WTC11 (cell line): Measurements from ENCODE around the gene PCDHB12.

Experiments
- CREB1 ChIP-seq: sonication (generic); formaldehyde crosslinking; IDR thresholded peaks from 2 replicates; pipeline ENCODE4 v1.8.0; 2023; ENCODE audit warnings: mild to moderate bottlenecking, missing genetic modification reagents
- EMX1 ChIP-seq: fragments of 250-450 bp; sonication (Bioruptor Pico); IDR thresholded peaks from 2 replicates; pipeline ENCODE4 v1.8.0; 2021; ENCODE audit warnings: mild to moderate bottlenecking
- SP1 ChIP-seq: sonication (generic); formaldehyde crosslinking; conservative IDR thresholded peaks from 2 replicates; pipeline ENCODE4 v1.8.1; 2022; ENCODE audit warnings: missing genetic modification reagents
- TF ChIP-seq, protein P1 (sequence below): sonication (generic); formaldehyde crosslinking; IDR thresholded peaks from 2 replicates; pipeline ENCODE4 v1.8.0; 2022; ENCODE audit warnings: mild to moderate bottlenecking, missing genetic modification reagents
- TF ChIP-seq, protein P2 (sequence below): sonication (generic); formaldehyde crosslinking; IDR thresholded peaks from 2 replicates; pipeline ENCODE4 v1.8.1; 2022; ENCODE audit warnings: missing genetic modification reagents, borderline replicate concordance
- TF ChIP-seq, protein P3 (sequence below): sonication (generic); formaldehyde crosslinking; IDR thresholded peaks from 2 replicates; pipeline ENCODE4 v1.8.0; 2023; ENCODE audit warnings: missing genetic modification reagents
- TF ChIP-seq, protein P4 (sequence below): fragments of 200-600 bp; IDR thresholded peaks from 2 replicates; pipeline ENCODE4 v1.8.0; 2022; ENCODE audit warnings: antibody characterized with exemption

DNA sequence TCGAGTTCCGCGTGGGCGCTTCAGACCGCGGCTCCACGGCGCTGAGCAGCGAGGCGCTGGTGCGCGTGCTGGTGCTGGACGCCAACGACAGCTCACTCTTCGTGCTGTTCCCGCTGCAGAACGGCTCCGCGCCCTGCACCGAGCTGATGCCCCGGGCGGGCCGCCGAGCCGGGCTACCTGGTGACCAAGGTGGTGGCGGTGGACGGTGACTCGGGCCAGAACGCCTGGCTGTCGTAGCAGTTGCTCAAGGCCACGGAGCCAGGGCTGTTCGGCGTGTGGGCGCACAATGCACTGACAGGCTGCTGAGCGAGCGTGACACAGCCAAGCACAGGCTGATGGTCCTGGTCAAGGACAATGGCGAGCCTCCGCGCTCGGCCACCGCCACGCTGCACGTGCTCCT is 33.0 kb downstream of the PCDHB12 start:
- TF ChIP-seq SP1 (CRISPR knock-in tag) (no peak), EMX1 (CRISPR knock-in tag) (no peak), CREB1 (CRISPR knock-in tag) (no peak)
- TF ChIP-seq, protein P1, sequence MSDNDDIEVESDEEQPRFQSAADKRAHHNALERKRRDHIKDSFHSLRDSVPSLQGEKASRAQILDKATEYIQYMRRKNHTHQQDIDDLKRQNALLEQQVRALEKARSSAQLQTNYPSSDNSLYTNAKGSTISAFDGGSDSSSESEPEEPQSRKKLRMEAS, result no peak
- TF ChIP-seq, protein P2, sequence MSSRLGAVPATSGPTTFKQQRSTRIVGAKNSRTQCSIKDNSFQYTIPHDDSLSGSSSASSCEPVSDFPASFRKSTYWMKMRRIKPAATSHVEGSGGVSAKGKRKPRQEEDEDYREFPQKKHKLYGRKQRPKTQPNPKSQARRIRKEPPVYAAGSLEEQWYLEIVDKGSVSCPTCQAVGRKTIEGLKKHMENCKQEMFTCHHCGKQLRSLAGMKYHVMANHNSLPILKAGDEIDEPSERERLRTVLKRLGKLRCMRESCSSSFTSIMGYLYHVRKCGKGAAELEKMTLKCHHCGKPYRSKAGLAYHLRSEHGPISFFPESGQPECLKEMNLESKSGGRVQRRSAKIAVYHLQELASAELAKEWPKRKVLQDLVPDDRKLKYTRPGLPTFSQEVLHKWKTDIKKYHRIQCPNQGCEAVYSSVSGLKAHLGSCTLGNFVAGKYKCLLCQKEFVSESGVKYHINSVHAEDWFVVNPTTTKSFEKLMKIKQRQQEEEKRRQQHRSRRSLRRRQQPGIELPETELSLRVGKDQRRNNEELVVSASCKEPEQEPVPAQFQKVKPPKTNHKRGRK (CRISPR knock-in tag), result no peak
- TF ChIP-seq, protein P3, sequence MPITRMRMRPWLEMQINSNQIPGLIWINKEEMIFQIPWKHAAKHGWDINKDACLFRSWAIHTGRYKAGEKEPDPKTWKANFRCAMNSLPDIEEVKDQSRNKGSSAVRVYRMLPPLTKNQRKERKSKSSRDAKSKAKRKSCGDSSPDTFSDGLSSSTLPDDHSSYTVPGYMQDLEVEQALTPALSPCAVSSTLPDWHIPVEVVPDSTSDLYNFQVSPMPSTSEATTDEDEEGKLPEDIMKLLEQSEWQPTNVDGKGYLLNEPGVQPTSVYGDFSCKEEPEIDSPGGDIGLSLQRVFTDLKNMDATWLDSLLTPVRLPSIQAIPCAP (CRISPR knock-in tag), result no peak
- TF ChIP-seq, protein P4, sequence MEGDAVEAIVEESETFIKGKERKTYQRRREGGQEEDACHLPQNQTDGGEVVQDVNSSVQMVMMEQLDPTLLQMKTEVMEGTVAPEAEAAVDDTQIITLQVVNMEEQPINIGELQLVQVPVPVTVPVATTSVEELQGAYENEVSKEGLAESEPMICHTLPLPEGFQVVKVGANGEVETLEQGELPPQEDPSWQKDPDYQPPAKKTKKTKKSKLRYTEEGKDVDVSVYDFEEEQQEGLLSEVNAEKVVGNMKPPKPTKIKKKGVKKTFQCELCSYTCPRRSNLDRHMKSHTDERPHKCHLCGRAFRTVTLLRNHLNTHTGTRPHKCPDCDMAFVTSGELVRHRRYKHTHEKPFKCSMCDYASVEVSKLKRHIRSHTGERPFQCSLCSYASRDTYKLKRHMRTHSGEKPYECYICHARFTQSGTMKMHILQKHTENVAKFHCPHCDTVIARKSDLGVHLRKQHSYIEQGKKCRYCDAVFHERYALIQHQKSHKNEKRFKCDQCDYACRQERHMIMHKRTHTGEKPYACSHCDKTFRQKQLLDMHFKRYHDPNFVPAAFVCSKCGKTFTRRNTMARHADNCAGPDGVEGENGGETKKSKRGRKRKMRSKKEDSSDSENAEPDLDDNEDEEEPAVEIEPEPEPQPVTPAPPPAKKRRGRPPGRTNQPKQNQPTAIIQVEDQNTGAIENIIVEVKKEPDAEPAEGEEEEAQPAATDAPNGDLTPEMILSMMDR, result no peak
